OCI-LY7 (cell line): ENCODE data around the gene PTPRQ. TPM values are rescaled to one million over a fixed set of nuclear protein-coding genes. Genes with fewer than 3 reads are reported as not detected.
A peak's percentile ranks its signal among the peaks of the same experiment; 100 is the strongest.

Experiments
- BruUV-seq: library from RNA; stranded (reverse); fragments of 400-500 nt; replicated peaks from 2 replicates; lab custom pipeline; 2021; lab: Mats Ljungman, UMichigan
- CTCF ChIA-PET: fragments of 300-600 bp; sonication (Branson Sonifier 250); formaldehyde crosslinking; loops from one replicate; lab custom pipeline; 2022; ENCODE audit warnings: antibody characterized with exemption; ENCODE audit not compliant: unreplicated experiment; lab: Charles Lee
- POLR2A ChIA-PET: fragments of 300-600 bp; sonication (Branson Sonifier 250); formaldehyde crosslinking; loops from one replicate; lab custom pipeline; 2022; ENCODE audit warnings: antibody characterized with exemption; lab: Charles Lee
- DNase-seq: peaks from one replicate; pipeline ENCODE4 v3.0.0-alpha.2; 2015; ENCODE audit warnings: low spot score
- H2AFZ ChIP-seq: fragments of 200-600 bp; sonication (generic), shearing (Covaris generic); 2 replicates; pipeline ENCODE4 v1.6.1; 2014; ENCODE audit warnings: mild to moderate bottlenecking, antibody characterized with exemption, low read length, moderate library complexity
- H3K27ac ChIP-seq: fragments of 200-600 bp; sonication (generic); 2 replicates; pipeline ENCODE4 v1.5.1; 2014; ENCODE audit warnings: mixed run types, low read depth, mild to moderate bottlenecking, moderate library complexity, low read length, inconsistent platforms; ENCODE audit not compliant: poor library complexity, severe bottlenecking
- H3K36me3 ChIP-seq: fragments of 200-600 bp; sonication (generic); 2 replicates; pipeline ENCODE4 v1.6.1; 2014; ENCODE audit warnings: mild to moderate bottlenecking, antibody characterized with exemption, low read length, moderate library complexity, mixed read lengths; ENCODE audit not compliant: insufficient read depth
- H3K4me1 ChIP-seq: fragments of 200-600 bp; sonication (generic); 2 replicates; pipeline ENCODE4 v1.5.1; 2014; ENCODE audit warnings: mild to moderate bottlenecking, low read length; ENCODE audit not compliant: insufficient read depth, poor library complexity, severe bottlenecking
- H3K4me2 ChIP-seq: fragments of 200-600 bp; sonication (generic); 2 replicates; pipeline ENCODE4 v1.6.1; 2014; ENCODE audit warnings: mild to moderate bottlenecking, low read length
- H3K4me3 ChIP-seq: fragments of 200-600 bp; sonication (generic); 2 replicates; pipeline ENCODE4 v1.5.1; 2014; ENCODE audit warnings: mild to moderate bottlenecking, low read depth, low read length; ENCODE audit not compliant: poor library complexity, severe bottlenecking
- H3K79me2 ChIP-seq: fragments of 200-600 bp; sonication (generic); 2 replicates; pipeline ENCODE4 v1.6.1; 2016; ENCODE audit warnings: low read depth, mild to moderate bottlenecking, low read length, moderate library complexity, mixed read lengths; ENCODE audit not compliant: insufficient read depth
- H3K9me2 ChIP-seq: fragments of 200-600 bp; sonication (generic); 2 replicates; pipeline ENCODE4 v1.6.1; 2016; ENCODE audit warnings: mild to moderate bottlenecking, low read length, mixed read lengths; ENCODE audit not compliant: insufficient read depth
- H3K9me3 ChIP-seq: fragments of 200-600 bp; sonication (generic); 2 replicates; pipeline ENCODE4 v1.6.1; 2014; ENCODE audit warnings: mild to moderate bottlenecking, mixed run types, low read length, mixed read lengths
- H4K20me1 ChIP-seq: fragments of 200-600 bp; sonication (generic); 2 replicates; pipeline ENCODE4 v1.6.1; 2014; ENCODE audit warnings: mild to moderate bottlenecking, antibody characterized with exemption, low read length, moderate library complexity, mixed read lengths; ENCODE audit not compliant: insufficient read depth
- CTCF ChIP-seq: fragments of 200-600 bp; sonication (generic); conservative IDR thresholded peaks from 2 replicates; pipeline ENCODE4 v1.5.1; 2014; ENCODE audit warnings: mild to moderate bottlenecking, antibody characterized with exemption, low read length, moderate library complexity, mixed read lengths
- EZH2phosphoT487 ChIP-seq: fragments of 200-600 bp; sonication (generic); IDR thresholded peaks from 2 replicates; pipeline ENCODE4 v1.6.1; 2018; ENCODE audit warnings: low read depth, borderline replicate concordance, mild to moderate bottlenecking, mixed run types, antibody characterized with exemption, low read length, moderate library complexity, mixed read lengths
- intact Hi-C: fragments of 100-400 bp; cut with micrococcal nuclease; formaldehyde crosslinking; loops from one replicate; pipeline ENCODE4 v1.10.0; 2022; ENCODE audit not compliant: unreplicated experiment
- total RNA-seq, 2 experiments: library from RNA; depleted of rRNA in 1 of 2; stranded (reverse); fragments of >200 nt in 1 of 2; shearing (Covaris generic) in 1 of 2; gene quantifications; 2 replicates each; pipeline ENCODE4 v1.2.3, GENCODE V29; 2014 to 2022

Gene PTPRQ
- total RNA-seq, 2 experiments from 2014 or later, result not detected

- no peak overlapping the region for H3K4me2 ChIP-seq
- CTCF ChIA-PET, result no interaction called here
Observed at GRCh38 chr12:80709811-80710726, 266.0 kb downstream of the PTPRQ start.

GRCh38 chr12:80710727-80711449 lies 266.9 kb downstream of the PTPRQ start:
- ChIA-PET CTCF (no interaction called here), POLR2A (no interaction called here)
- H3K4me3 ChIP-seq, result no peak overlapping the region
- no peaks in the 10 kb centered on the region for H3K79me2 ChIP-seq
- no peaks in the 10 kb centered on the region for H3K36me3 ChIP-seq
- H4K20me1 ChIP-seq, result no peaks in the 10 kb centered on the region
- no peak overlapping the region for H2AFZ ChIP-seq
- H3K4me1 ChIP-seq, result no peaks in the 10 kb centered on the region
- H3K27ac ChIP-seq, result no peak overlapping the region
- H3K9me3 ChIP-seq, result no peaks in the 10 kb centered on the region
- no TSS peak for BruUV-seq
- intact Hi-C loops, result no loop called here
- TF ChIP-seq CTCF (peak; percentile 21; the same call in 1 of the 2 replicates), EZH2phosphoT487 (no peak)
- no peaks in the 10 kb centered on the region for H3K9me2 ChIP-seq
- DNase-seq, result no peak
- no peak overlapping the region for H3K4me2 ChIP-seq

More at GRCh38 chr12:80709811-80710726, 266.0 kb downstream of the PTPRQ start:
- Histone ChIP-seq H3K27ac (no peak overlapping the region), H3K36me3 (no peaks in the 10 kb centered on the region), H4K20me1 (no peaks in the 10 kb centered on the region), H3K9me2 (no peaks in the 10 kb centered on the region), H3K79me2 (no peaks in the 10 kb centered on the region), H2AFZ (peak overlapping the region; percentile 23; the same call in 1 of the 2 replicates), H3K4me3 (no peak overlapping the region), H3K4me1 (no peaks in the 10 kb centered on the region), H3K9me3 (no peaks in the 10 kb centered on the region)
- DNase-seq, result peak; percentile 22
- no TSS peak for BruUV-seq
- POLR2A ChIA-PET, result no interaction called here
- TF ChIP-seq CTCF (peak; percentile 81), EZH2phosphoT487 (no peak)
- intact Hi-C loops, result no loop called here
